Panc1 (cell line): ENCODE measurements around the gene RASL11A.

Experiments used
- CTCF ChIP-seq: fragments of 450-650 bp; IDR thresholded peaks from 2 replicates; pipeline ENCODE4 v1.5.1; 2017; ENCODE audit warnings: mild to moderate bottlenecking
- POLR2AphosphoS5 ChIP-seq: IDR thresholded peaks from 2 replicates; pipeline ENCODE4 v1.6.1; 2012; ENCODE audit warnings: mild to moderate bottlenecking, low read depth, low read length, moderate library complexity
- SIN3A ChIP-seq: IDR thresholded peaks from 2 replicates; pipeline ENCODE4 v1.6.1; 2012; ENCODE audit warnings: low read depth, mild to moderate bottlenecking, low read length, moderate library complexity, borderline replicate concordance; ENCODE audit not compliant: insufficient read depth

GRCh38 chr13:27321468-27322431, 51.1 kb downstream of the RASL11A start:
- TF ChIP-seq CTCF: no peak
- TF ChIP-seq POLR2AphosphoS5: no peak
- TF ChIP-seq SIN3A: no peak
